Neuronal stem cell (in vitro differentiated cells): ENCODE measurements around the gene PPA2.

Experiments
- DNase-seq: peaks from one replicate; pipeline ENCODE4 v3.0.0-alpha.2; 2013; ENCODE audit warnings: low spot score
- H2AFZ ChIP-seq: one replicate; pipeline ENCODE4 v1.6.1; 2013; ENCODE audit warnings: mild to moderate bottlenecking, low read length, inconsistent platforms
- H2AK5ac ChIP-seq: 2 replicates; pipeline ENCODE4 v1.6.1; 2013; ENCODE audit warnings: low read depth, mild to moderate bottlenecking, inconsistent platforms, low read length, moderate library complexity, mixed read lengths
- H2BK120ac ChIP-seq: 2 replicates; pipeline ENCODE4 v1.6.1; 2013; ENCODE audit warnings: low read depth, mild to moderate bottlenecking, inconsistent platforms, low read length, moderate library complexity, mixed read lengths
- H2BK12ac ChIP-seq: one replicate; pipeline ENCODE4 v1.6.1; 2013; ENCODE audit warnings: low read length, inconsistent platforms
- H2BK15ac ChIP-seq: 2 replicates; pipeline ENCODE4 v1.6.1; 2013; ENCODE audit warnings: mild to moderate bottlenecking, low read length, inconsistent platforms, mixed read lengths
- H2BK5ac ChIP-seq: one replicate; pipeline ENCODE4 v1.6.1; 2013; ENCODE audit warnings: inconsistent platforms, mild to moderate bottlenecking, low read length, moderate library complexity
- H3K14ac ChIP-seq: one replicate; pipeline ENCODE4 v1.6.1; 2013; ENCODE audit warnings: low read length, inconsistent platforms
- H3K18ac ChIP-seq: 2 replicates; pipeline ENCODE4 v1.6.1; 2013; ENCODE audit warnings: low read length, inconsistent platforms
- H3K23ac ChIP-seq: 2 replicates; pipeline ENCODE4 v1.6.1; 2013; ENCODE audit warnings: low read depth, mild to moderate bottlenecking, mixed read lengths, low read length, inconsistent platforms; ENCODE audit not compliant: poor library complexity
- H3K27ac ChIP-seq: replicated peaks from 3 replicates; pipeline ENCODE4 v1.5.1; 2013; ENCODE audit warnings: low read length, inconsistent platforms
- H3K27me3 ChIP-seq, 3 experiments: 2 replicates each; pipeline ENCODE4 v1.6.1; 2013; ENCODE audit warnings: low read length in 3 of 3, mild to moderate bottlenecking in 2 of 3, inconsistent platforms in 1 of 3, low read depth in 1 of 3, mixed read lengths in 1 of 3, moderate library complexity in 1 of 3; ENCODE audit not compliant: control insufficient read depth in 3 of 3, insufficient read depth in 3 of 3
- H3K36me3 ChIP-seq, 2 donors: replicated peaks in 1 of 2; 2 replicates each; pipeline ENCODE4 v1.6.1; 2013; ENCODE audit warnings: low read length in 2 of 2; ENCODE audit not compliant: control insufficient read depth in 2 of 2, insufficient read depth in 2 of 2
- H3K4ac ChIP-seq: 2 replicates; pipeline ENCODE4 v1.6.1; 2013; ENCODE audit warnings: inconsistent platforms, mild to moderate bottlenecking, low read length, moderate library complexity
- H3K4me1 ChIP-seq, 2 donors: 1 replicate in 1 of 2; 2 replicates in 1 of 2; pipeline ENCODE4 v1.6.1; 2013; ENCODE audit warnings: low read length in 2 of 2, low read depth in 1 of 2; ENCODE audit not compliant: control insufficient read depth in 2 of 2, insufficient read depth in 1 of 2
- H3K4me2 ChIP-seq: one replicate; pipeline ENCODE4 v1.6.1; 2013; ENCODE audit warnings: mild to moderate bottlenecking, low read length, inconsistent platforms; ENCODE audit not compliant: insufficient read depth, poor library complexity, severe bottlenecking
- H3K4me3 ChIP-seq, 2 donors: 2 replicates each; pipeline ENCODE4 v1.5.1; 2013; ENCODE audit warnings: low read length in 2 of 2, mild to moderate bottlenecking in 2 of 2, inconsistent platforms in 1 of 2, moderate library complexity in 1 of 2
- H3K79me1 ChIP-seq: one replicate; pipeline ENCODE4 v1.6.1; 2013; ENCODE audit warnings: low read depth, mild to moderate bottlenecking, inconsistent platforms, low read length, moderate library complexity
- H3K9ac ChIP-seq: one replicate; pipeline ENCODE4 v1.6.1; 2013; ENCODE audit warnings: mild to moderate bottlenecking, low read depth, low read length, inconsistent platforms; ENCODE audit not compliant: poor library complexity
- H3K9me3 ChIP-seq, 2 donors: replicated peaks in 1 of 2; 2 replicates each; pipeline versions ENCODE3 to v1.6.1; 2013; ENCODE audit warnings: low read length in 2 of 2, mild to moderate bottlenecking in 2 of 2, inconsistent platforms in 1 of 2, low read depth in 1 of 2, mixed read lengths in 1 of 2, moderate library complexity in 1 of 2; ENCODE audit not compliant: control insufficient read depth in 2 of 2, insufficient read depth in 1 of 2
- H4K8ac ChIP-seq: one replicate; pipeline ENCODE4 v1.6.1; 2013; ENCODE audit warnings: low read depth, mild to moderate bottlenecking, inconsistent platforms, low read length, moderate library complexity
- H4K91ac ChIP-seq: one replicate; pipeline ENCODE4 v1.6.1; 2013; ENCODE audit warnings: low read length, low read depth, mild to moderate bottlenecking, inconsistent platforms; ENCODE audit not compliant: poor library complexity
- WGBS, 2 donors: extraction: QIAGEN DNeasy Blood & Tissue Kit; methylation state at CpG; one replicate each; pipeline ENCODE4 v1.1.7; 2013; ENCODE audit warnings: missing lambda C conversion rate in 2 of 2, mixed read lengths in 1 of 2; ENCODE audit not compliant: insufficient read length in 2 of 2, insufficient replicate concordance in 1 of 2; ENCODE audit errors: extremely low coverage in 2 of 2; 5-methylcytosine and 5-hydroxymethylcytosine counted together

PPA2 gene

DNA sequence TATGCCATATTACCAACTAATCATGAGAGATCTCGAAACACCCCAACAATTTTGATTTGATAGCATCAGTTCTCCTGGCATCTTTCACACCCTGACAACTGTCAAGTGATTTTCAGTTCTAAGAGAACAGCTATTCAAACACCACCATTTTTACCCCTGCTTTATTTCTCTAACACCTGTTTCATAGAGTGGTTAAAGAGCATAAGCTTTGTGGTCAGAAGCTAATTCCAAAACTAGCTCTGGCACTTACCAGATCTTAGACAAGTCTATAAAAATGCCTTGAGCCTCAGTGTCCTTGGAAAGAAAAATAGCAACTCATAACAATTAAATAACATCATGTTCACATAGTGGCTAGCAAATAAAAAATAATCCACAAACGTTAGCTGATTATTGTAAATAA, 17.9 kb downstream of the PPA2 start:
- H2BK120ac ChIP-seq = no peak overlapping the region
- no peak overlapping the region for H4K8ac ChIP-seq
- H3K4ac ChIP-seq = no peak overlapping the region
- H3K27me3 ChIP-seq = no peaks in the 10 kb centered on the region
- H3K79me1 ChIP-seq = no peaks in the 10 kb centered on the region
- H4K91ac ChIP-seq = no peak overlapping the region
- no peak overlapping the region for H3K18ac ChIP-seq
- H2AK5ac ChIP-seq = no peak overlapping the region
- H3K4me1 ChIP-seq = no peaks in the 10 kb centered on the region
- H2AFZ ChIP-seq = no peak overlapping the region
- no peak overlapping the region for H2BK5ac ChIP-seq
- H2BK15ac ChIP-seq = no peak overlapping the region
- no peak overlapping the region for H2BK12ac ChIP-seq
- peaks cover 0 to 4% of the 10 kb centered on the region in 2 donors for H3K9me3 ChIP-seq
- H3K4me3 ChIP-seq = no peak overlapping the region
- H3K14ac ChIP-seq = no peak overlapping the region
- H3K27ac ChIP-seq = no peak overlapping the region
- no peak for DNase-seq
- no peak overlapping the region for H3K9ac ChIP-seq
- no peak overlapping the region for H3K4me2 ChIP-seq
- WGBS, 2 donors = 100% methylated on average over 1 of the region's 2 CpGs; no CpG with 5 or more reads in 1 of the 2 donors
- peaks cover 2 to 69% of the 10 kb centered on the region in 2 donors for H3K36me3 ChIP-seq
- H3K23ac ChIP-seq = no peak overlapping the region

DNA sequence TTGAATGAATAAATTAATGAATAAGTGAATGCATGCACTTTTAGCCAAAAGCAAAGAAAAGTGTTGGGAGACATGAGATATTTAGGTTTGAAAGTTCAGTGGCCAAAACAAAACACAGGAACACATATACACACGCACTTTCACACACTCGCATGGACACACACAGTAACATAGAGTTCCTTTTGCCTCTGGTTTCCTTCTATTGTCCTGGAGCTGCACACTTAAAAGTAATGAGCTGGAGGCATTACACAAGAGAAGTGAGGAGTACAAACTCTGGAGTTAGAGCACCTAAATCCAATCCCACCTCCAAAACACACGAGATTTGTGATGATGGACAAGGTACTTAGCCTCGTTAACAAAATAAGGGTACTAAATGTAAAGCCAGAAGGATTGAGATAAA, 18.7 kb downstream of the PPA2 start:
- H3K27me3 ChIP-seq = no peaks in the 10 kb centered on the region
- no peak overlapping the region for H4K8ac ChIP-seq
- H2BK12ac ChIP-seq = no peak overlapping the region
- H2BK5ac ChIP-seq = no peak overlapping the region
- H3K4me3 ChIP-seq = no peak overlapping the region
- H3K4me2 ChIP-seq = no peak overlapping the region
- no peaks in the 10 kb centered on the region for H3K4me1 ChIP-seq
- WGBS, 2 donors = no CpG with 5 or more reads among the region's 4 CpGs
- no peaks in the 10 kb centered on the region for H3K79me1 ChIP-seq
- no peak overlapping the region for H2BK15ac ChIP-seq
- no peak overlapping the region for H2AFZ ChIP-seq
- no peak overlapping the region for H3K23ac ChIP-seq
- peaks cover 2 to 63% of the 10 kb centered on the region in 2 donors for H3K36me3 ChIP-seq
- no peak overlapping the region for H3K18ac ChIP-seq
- no peak overlapping the region for H4K91ac ChIP-seq
- no peak overlapping the region for H2AK5ac ChIP-seq
- no peak overlapping the region for H3K27ac ChIP-seq
- H2BK120ac ChIP-seq = no peak overlapping the region
- no peak for DNase-seq
- H3K9me3 ChIP-seq = peaks cover 0 to 2% of the 10 kb centered on the region in 2 donors
- H3K4ac ChIP-seq = no peak overlapping the region
- H3K9ac ChIP-seq = no peak overlapping the region
- H3K14ac ChIP-seq = no peak overlapping the region

DNA sequence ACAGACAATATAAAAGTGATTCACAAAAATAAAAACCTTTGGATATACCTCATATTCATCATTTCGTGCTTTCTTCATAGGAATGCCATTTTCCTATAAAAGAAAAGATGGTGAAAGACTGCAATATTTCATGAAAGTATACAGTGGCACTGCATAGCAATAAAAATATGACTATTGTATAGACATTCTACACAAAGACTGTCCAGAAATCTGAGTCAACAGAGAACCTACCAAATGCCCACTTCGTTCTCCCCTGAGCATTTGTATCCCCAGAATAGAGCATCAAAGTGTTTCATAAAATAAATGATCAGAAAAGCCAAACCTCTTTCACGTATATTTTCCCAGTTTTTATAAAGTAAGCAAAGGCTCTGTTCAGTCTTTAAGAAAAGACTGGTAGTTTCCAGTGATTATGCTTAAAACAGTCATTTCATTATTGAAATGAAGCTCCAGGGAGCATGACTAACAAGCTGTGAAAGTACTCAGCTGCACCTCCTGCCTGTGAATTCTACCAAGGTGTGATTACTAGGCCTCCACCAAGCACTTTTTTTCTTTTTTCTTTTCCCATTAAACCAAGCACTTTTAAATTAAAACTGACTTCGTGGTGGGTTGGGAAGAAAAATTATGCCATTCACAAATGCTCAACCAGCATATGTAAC, 20.2 kb downstream of the PPA2 start:
- peaks cover 0 to 3% of the 10 kb centered on the region in 2 donors for H3K9me3 ChIP-seq
- H2BK12ac ChIP-seq = no peak overlapping the region
- no peak overlapping the region for H4K8ac ChIP-seq
- no peak overlapping the region for H3K18ac ChIP-seq
- no peak for DNase-seq
- H3K27me3 ChIP-seq = no peaks in the 10 kb centered on the region
- no peak overlapping the region for H3K4ac ChIP-seq
- no peak overlapping the region for H3K23ac ChIP-seq
- no peak overlapping the region for H3K4me3 ChIP-seq
- H3K4me2 ChIP-seq = no peak overlapping the region
- H2AK5ac ChIP-seq = no peak overlapping the region
- peaks cover 2 to 69% of the 10 kb centered on the region in 2 donors for H3K36me3 ChIP-seq
- H3K4me1 ChIP-seq = no peaks in the 10 kb centered on the region
- no peak overlapping the region for H3K27ac ChIP-seq
- no peak overlapping the region for H2BK5ac ChIP-seq
- no peak overlapping the region for H2AFZ ChIP-seq
- H2BK15ac ChIP-seq = no peak overlapping the region
- H3K14ac ChIP-seq = no peak overlapping the region
- no peak overlapping the region for H3K9ac ChIP-seq
- no peak overlapping the region for H4K91ac ChIP-seq
- H3K79me1 ChIP-seq = no peaks in the 10 kb centered on the region
- H2BK120ac ChIP-seq = no peak overlapping the region
- no CpG with 5 or more reads among the region's 4 CpGs for WGBS, 2 donors

DNA sequence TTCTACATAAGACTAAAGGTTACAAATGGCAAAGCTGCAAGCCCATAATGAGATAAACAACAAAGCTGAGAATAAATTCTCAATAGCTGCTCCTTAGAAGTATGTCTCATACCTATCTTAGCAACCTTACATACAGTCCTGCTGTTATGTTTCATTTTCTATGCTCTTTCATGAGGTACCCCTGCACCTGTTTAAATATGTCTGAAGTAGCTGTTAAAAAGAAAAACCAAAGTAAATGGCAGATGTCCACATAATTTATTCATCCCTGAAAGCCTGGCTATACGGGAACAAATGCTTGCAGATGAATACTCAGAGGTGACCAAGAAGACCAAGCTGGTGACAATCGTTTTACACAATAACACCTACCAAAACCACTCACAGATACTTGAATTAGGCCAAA, 22.5 kb downstream of the PPA2 start:
- Histone ChIP-seq H3K14ac (no peak overlapping the region), H2BK5ac (no peak overlapping the region), H2BK120ac (no peak overlapping the region), H3K4ac (no peak overlapping the region), H3K79me1 (no peaks in the 10 kb centered on the region), H3K4me2 (no peak overlapping the region), H3K27me3 (no peaks in the 10 kb centered on the region), H2BK15ac (no peak overlapping the region), H3K18ac (no peak overlapping the region), H3K9me3 (peaks cover 0 to 3% of the 10 kb centered on the region in 2 donors), H3K4me1 (no peaks in the 10 kb centered on the region), H3K36me3 (peaks cover 2 to 79% of the 10 kb centered on the region in 2 donors), H3K23ac (no peak overlapping the region), H4K8ac (no peak overlapping the region), H3K4me3 (no peak overlapping the region), H2AK5ac (no peak overlapping the region), H4K91ac (no peak overlapping the region), H2BK12ac (no peak overlapping the region), H3K9ac (no peak overlapping the region), H3K27ac (no peak overlapping the region), H2AFZ (no peak overlapping the region)
- no peak for DNase-seq
- WGBS, 2 donors = no CpG with 5 or more reads among the region's 2 CpGs
